Stimulated activated CD8-positive, alpha-beta memory T cell treated with anti-CD3 and anti-CD28 coated beads, Interleukin-12 subunit alpha, Interleukin-12 subunit beta, amount 100 ng/mL, for 1 hour (primary cell): Measurements from ENCODE around the gene PLD5.
"Not testable (repeated sequence)": the region's sequence is repeated elsewhere in the genome, so short reads cannot be mapped to it uniquely, and the experiment has no call there.

Source experiments
- DNase-seq: peaks from one replicate; pipeline ENCODE4 v3.0.0-alpha.2; 2020; ENCODE audit warnings: low read depth

PLD5 gene

GRCh38 chr1:242489545-242489944, 35.0 kb downstream of the PLD5 start:
- no peak for DNase-seq

GRCh38 chr1:242477944-242478343, 46.6 kb downstream of the PLD5 start:
- no peak for DNase-seq

DNA sequence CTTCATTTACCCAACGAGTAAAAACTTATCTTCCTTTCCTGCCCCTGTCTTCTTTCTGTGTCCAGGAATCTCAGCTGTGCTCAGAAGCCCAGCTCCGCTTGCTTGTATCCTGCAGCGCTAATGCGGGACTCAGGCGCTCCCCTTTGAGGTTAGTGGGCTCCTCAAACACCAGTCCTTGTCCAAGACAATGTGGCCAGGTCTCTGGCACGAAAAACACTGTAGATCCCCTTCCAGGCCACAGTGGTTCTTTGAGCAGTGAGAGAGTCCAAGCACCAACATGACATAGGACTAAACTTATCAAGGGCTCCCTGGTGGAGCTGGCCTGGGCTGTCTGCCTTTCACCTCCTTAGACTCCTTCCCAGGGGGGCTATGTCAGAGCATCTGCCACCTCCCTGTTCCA, 53.7 kb downstream of the PLD5 start:
- DNase-seq, result no peak

- DNase-seq, result no peak
These were observed 55.7 kb downstream of the PLD5 start for GRCh38 chr1:242468784-242469183.

DNA sequence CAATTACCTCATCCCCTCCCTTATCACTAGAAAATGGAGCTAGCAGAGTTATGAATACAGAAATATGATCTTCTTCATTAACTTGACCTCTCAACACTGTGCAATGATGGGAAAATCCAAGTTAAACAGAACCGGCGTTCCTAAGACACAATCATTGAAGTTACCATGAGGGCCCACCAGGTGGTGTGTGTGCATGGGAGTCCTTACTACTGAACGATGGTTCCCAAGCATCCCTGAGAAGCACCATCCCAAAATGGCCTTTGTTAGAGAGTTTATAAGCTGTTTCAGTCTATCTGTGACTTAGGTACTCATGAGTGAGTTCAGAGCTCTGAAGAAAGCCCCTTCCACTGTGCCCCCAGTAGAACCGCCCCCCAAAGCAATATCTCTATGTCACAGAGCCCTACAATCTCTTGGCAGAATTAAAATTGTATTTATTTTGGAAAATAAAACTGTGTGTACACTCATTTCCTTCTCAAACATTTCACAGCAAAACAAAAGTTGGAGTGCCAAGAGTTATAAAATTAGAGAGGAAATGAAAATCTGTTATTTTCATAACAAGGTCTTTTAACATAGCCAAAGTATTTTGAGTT, 56.8 kb downstream of the PLD5 start:
- no peak for DNase-seq

DNA sequence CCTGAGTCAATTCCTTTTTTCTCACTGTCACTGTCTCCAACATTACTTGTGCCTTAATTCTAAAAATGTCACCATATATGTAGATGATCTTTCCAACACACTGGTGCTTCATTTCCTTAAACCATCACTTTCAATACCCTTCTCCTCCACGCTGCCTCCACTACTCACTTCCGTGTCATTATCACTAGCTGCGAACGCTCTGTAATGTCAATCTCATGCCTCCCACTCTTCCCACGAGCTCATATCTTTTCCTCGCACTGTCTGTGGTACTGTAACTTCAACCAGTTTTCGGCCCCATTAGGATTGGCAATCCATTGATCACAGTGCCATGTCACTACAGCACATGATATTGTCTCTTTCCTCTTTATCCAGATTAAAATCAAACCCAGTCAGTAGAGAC, 61.6 kb downstream of the PLD5 start:
- DNase-seq, result no peak

DNA sequence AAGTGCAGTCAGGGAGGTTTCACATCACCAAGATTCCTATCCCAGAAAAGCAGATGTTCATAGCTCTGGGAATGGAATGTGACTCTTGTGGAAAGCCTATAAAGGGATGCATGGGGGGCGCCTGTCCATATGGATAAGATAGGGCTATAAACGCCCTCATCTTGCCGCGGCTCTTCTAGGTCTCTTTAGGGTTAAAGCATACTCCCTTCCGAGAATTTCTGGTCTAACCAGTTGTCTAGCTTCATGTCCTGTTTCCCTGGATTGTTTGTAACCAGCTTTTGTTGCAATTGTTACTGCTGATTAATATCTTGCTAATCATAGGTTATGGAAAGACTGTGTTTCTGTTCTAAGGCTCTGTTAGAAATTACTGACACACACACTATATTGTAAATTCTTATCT, 64.8 kb downstream of the PLD5 start:
- not testable (repeated sequence) for DNase-seq

DNA sequence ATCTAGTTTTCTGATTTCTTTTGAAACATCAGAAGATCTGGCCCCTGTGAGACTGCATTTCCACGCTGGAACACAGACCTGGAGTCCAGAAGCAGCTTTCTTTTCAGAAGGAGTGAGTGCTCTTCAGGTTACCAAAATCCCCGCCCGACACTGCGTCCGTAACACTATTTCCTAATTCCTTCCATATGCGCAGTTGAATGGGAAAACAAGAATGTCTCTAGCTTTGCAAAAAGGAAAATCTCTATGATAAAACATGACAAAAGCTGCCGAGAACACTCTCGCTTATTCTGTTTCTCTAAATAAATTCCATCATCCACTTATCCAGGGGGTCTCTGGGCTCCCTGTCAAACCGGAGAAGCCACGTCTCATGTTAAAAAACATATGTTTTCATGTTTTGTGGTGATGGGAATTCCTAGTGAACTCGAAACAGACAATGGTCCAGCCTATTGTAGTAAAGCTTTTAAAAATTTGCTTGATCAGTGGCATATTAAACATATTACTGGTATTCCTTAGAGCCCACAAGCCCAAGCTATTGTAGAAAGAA, 67.7 kb downstream of the PLD5 start:
- DNase-seq, result no peak

DNA sequence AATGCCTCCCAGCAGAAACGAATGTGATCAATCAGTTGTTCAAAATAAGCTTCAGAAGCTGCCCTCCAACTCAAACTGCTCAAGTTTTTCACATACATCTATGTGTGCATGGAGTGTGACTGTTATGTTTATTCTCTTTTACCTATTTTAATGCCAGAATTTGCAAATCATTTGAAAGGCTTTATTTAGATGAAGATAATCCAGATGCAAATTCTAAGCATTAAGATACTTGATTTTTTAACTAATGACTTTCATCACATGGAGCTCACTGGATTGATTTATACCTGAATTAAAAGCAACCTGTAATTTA, 69.5 kb downstream of the PLD5 start:
- no peak for DNase-seq

DNA sequence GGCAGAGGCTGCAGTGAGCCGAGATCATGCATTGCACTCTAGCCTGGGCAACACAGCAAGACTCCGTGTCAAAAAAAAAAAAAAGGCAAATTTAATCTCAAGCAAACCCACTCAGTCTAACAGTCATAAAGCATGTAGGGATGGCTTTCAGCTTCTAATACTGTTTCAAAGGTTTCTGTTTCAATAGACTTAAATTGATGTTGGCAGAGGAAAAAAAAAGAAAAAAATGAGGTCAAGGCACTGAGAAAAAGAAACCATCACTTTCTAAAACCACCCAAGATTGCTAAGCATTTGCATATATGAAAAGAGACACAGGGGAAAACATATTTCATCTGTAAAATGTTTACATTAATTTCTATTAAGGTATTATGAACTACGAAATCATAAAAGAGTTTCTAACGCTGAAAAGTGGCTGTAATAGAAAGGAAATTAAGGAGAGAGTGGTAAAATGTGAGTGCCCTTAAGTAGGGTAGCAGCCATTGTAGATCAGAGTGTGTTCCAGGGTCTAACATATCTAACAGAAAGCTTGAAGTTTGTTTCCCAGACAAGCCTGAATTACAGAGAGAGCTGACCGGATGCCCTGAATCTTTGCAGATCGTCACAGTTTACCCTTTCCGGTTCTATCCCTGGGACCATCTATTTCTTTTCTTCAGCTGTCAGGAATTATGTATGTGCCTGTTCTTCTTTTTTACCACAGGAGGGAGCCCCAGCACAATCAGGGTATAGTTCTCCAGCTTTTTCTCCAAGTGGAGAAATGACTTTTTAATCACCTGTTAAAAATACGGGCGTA, 70.0 kb downstream of the PLD5 start:
- DNase-seq, result no peak

- DNase-seq, result no peak
These were observed 71.9 kb downstream of the PLD5 start for GRCh38 chr1:242452573-242452972.

DNA sequence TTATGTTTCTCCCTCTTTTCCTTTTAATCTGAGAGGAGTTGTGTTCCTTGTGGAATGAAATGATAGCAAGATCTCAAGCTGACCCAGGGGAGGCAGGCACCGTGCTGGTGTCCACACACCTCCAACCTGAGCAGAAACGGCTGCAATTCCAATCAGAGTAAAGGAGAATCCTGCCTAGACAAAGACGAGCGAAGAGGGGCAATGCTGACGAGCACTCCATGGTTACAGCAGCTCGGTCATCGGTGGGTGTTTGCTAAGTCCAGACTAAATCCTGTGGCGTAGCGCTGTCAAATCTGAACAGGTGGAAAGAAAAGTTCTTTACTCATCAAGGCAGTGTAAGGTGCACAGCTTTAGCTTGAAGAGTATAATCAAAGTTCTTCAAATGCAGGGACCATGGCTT, 74.8 kb downstream of the PLD5 start:
- no peak for DNase-seq

DNA sequence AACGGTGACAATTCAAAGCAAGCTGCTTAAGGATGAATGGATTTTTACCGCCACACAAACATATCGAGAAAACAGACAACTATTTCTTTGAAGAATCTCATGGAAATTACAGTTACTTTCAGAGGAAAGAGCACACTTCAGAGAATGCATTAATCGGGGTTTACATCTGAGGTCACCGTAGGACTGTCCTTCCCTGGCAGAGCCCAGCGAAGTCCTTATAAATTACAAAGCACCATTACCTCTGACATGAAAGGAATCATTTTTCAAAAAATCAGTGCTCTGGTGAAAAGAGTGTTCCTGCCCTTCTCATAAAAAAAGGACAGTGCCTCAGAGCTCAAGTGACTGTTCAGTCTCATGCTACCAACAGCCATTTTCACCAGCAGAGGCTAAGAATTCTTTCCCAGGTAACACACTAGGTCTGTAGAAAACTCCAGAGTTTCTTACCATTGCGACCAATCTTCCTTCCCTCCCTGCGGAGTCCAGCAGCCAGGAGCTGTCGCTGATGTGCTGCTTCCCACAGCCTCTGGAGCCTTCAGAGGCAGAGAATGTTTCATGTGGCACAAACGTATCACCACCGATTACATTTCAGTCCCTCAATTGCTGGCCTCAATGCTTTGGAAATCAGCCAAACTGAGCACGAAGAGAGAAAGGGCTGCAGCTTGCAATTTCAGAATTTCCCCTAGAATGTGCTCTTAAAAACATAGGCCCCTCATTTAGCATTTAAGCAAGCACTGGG, 75.4 kb downstream of the PLD5 start:
- no peak for DNase-seq

- no peak for DNase-seq
These were observed 76.8 kb downstream of the PLD5 start for GRCh38 chr1:242447689-242448088.

DNA sequence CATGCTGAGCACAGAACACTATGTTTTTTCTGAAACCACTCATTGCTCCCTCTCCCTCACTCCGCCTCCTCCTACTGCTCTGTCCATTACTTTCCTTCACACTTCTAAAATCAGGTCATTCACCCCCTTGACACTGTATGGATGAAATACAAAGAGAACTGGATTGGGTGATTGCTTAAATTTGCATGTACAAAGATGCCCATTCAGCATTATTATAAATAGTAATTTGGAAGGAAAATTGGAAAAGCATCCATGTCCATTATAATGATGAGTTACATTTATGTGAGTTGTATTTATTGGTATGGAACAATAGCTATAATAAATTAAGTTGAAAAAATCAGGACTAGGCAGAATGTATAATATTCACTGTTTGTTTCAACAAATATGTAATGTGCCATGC, 83.7 kb downstream of the PLD5 start:
- DNase-seq, result no peak

DNA sequence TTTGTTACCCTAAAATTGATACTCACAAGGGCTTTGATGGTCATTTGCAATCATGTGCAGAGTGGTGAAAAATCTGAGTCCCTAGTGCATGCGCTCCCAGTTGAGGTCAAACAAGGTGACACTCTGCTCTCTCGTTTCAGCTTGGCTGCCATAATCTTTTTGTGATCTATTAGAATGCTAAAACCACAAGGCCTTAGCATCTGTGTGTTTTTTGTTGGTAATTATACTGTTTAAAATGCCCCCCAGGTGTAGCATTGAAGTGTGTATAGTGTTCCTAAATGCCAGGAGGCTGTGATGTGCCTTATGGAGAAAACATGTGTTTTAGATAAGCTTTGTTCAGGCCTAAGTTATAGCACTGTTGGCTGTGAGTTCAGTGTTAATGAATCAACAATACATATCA, 89.3 kb downstream of the PLD5 start:
- no peak for DNase-seq

- DNase-seq, result no peak
These were observed 91.9 kb downstream of the PLD5 start for GRCh38 chr1:242432491-242433095.

DNA sequence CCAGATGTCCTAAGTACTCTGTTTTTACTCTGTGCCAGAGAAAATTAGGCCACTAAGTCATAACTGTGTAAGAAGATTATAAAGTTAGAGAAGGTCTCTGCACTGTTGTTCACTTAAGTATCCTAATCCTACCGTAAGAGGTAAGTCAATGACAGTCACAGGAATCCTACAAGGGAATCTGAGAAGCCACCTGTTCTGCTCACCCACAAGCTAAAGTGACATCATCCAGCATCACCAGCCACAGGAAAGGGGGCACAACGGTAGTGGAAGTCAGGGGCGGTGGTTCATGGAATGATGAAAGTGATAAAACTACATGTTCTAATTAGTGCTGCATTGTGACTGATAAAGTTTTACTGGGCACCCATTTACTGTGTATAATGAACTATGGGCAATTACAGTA, 92.7 kb downstream of the PLD5 start:
- DNase-seq, result no peak

- no peak for DNase-seq
These were observed 93.5 kb downstream of the PLD5 start for GRCh38 chr1:242430956-242431355.

- no peak for DNase-seq
These were observed 95.9 kb downstream of the PLD5 start for GRCh38 chr1:242428399-242429190.

GRCh38 chr1:242427519-242427918, 97.0 kb downstream of the PLD5 start:
- no peak for DNase-seq
